ENCODE results near the gene MEP1A.

Gene MEP1A

GRCh38 chr6:46749731-46750130 lies 43.5 kb upstream of the MEP1A start:
- H3K4me1 ChIP-seq (ENCODE audit: insufficient read depth, low read length, poor library complexity, severe bottlenecking), result no peaks in the 10 kb centered on the region
- H3K79me2 ChIP-seq (ENCODE audit: insufficient read depth, low read length), result no peaks in the 10 kb centered on the region
- H4K20me1 ChIP-seq (ENCODE audit: insufficient read depth, low read length, poor library complexity, severe bottlenecking), result no peaks in the 10 kb centered on the region
- no peak overlapping the region for H3K9ac ChIP-seq (ENCODE audit: low read depth, low read length, poor library complexity, severe bottlenecking)
- TF ChIP-seq CTCF (conservative IDR thresholded peaks at IDR 0.05; ENCODE audit: low read length) (no peak), EZH2phosphoT487 (IDR thresholded peaks at IDR 0.05; ENCODE audit: borderline replicate concordance) (no peak)
- H2AFZ ChIP-seq (ENCODE audit: low read length), result no peak overlapping the region
- no peaks in the 10 kb centered on the region for H3K9me2 ChIP-seq (replicated peaks; ENCODE audit: low read depth, low read length)
- H3K27me3 ChIP-seq (ENCODE audit: insufficient read depth, low read length, poor library complexity, severe bottlenecking), result no peaks in the 10 kb centered on the region
- no peaks in the 10 kb centered on the region for H3K9me3 ChIP-seq (ENCODE audit: insufficient read depth, low read depth, low read length)
- H3K4me3 ChIP-seq (ENCODE audit: low read length, poor library complexity, severe bottlenecking), result no peak overlapping the region
- H3F3A ChIP-seq (ENCODE audit: low read depth), result no peaks in the 10 kb centered on the region
- H3K4me2 ChIP-seq (ENCODE audit: low read depth, low read length, poor library complexity, severe bottlenecking), result no peak overlapping the region
- H3K36me3 ChIP-seq (ENCODE audit: insufficient read depth, low read length), result no peaks in the 10 kb centered on the region

- TF ChIP-seq CTCF (conservative IDR thresholded peaks at IDR 0.05; ENCODE audit: low read length) (no peak), EZH2phosphoT487 (IDR thresholded peaks at IDR 0.05; ENCODE audit: borderline replicate concordance) (no peak)
- no peaks in the 10 kb centered on the region for H4K20me1 ChIP-seq (ENCODE audit: insufficient read depth, low read length, poor library complexity, severe bottlenecking)
Observed at GRCh38 chr6:46751658-46752057, 41.5 kb upstream of the MEP1A start.

GRCh38 chr6:46755865-46756264 lies 37.3 kb upstream of the MEP1A start:
- TF ChIP-seq CTCF (conservative IDR thresholded peaks at IDR 0.05; ENCODE audit: low read length), result no peak
- no peak for TF ChIP-seq EZH2phosphoT487 (IDR thresholded peaks at IDR 0.05; ENCODE audit: borderline replicate concordance)
- H4K20me1 ChIP-seq (ENCODE audit: insufficient read depth, low read length, poor library complexity, severe bottlenecking), result no peaks in the 10 kb centered on the region
- H3K9me2 ChIP-seq (replicated peaks; ENCODE audit: low read depth, low read length), result no peaks in the 10 kb centered on the region
- no peaks in the 10 kb centered on the region for H3F3A ChIP-seq (ENCODE audit: low read depth)
- no peak overlapping the region for H3K9ac ChIP-seq (ENCODE audit: low read depth, low read length, poor library complexity, severe bottlenecking)
- H2AFZ ChIP-seq (ENCODE audit: low read length), result no peak overlapping the region
- no peaks in the 10 kb centered on the region for H3K36me3 ChIP-seq (ENCODE audit: insufficient read depth, low read length)
- no peaks in the 10 kb centered on the region for H3K79me2 ChIP-seq (ENCODE audit: insufficient read depth, low read length)
- no peak overlapping the region for H3K4me2 ChIP-seq (ENCODE audit: low read depth, low read length, poor library complexity, severe bottlenecking)
- H3K27me3 ChIP-seq (ENCODE audit: insufficient read depth, low read length, poor library complexity, severe bottlenecking), result no peaks in the 10 kb centered on the region
- H3K9me3 ChIP-seq (ENCODE audit: insufficient read depth, low read depth, low read length), result no peaks in the 10 kb centered on the region
- no peak overlapping the region for H3K4me3 ChIP-seq (ENCODE audit: low read length, poor library complexity, severe bottlenecking)
- H3K4me1 ChIP-seq (ENCODE audit: insufficient read depth, low read length, poor library complexity, severe bottlenecking), result no peaks in the 10 kb centered on the region

More at GRCh38 chr6:46751658-46752057, 41.5 kb upstream of the MEP1A start:
- no peaks in the 10 kb centered on the region for H3K36me3 ChIP-seq (ENCODE audit: insufficient read depth, low read length)
- no peaks in the 10 kb centered on the region for H3K9me2 ChIP-seq (replicated peaks; ENCODE audit: low read depth, low read length)
- no peaks in the 10 kb centered on the region for H3K27me3 ChIP-seq (ENCODE audit: insufficient read depth, low read length, poor library complexity, severe bottlenecking)
- H3K4me3 ChIP-seq (ENCODE audit: low read length, poor library complexity, severe bottlenecking), result no peak overlapping the region
- no peaks in the 10 kb centered on the region for H3K4me1 ChIP-seq (ENCODE audit: insufficient read depth, low read length, poor library complexity, severe bottlenecking)
- no peaks in the 10 kb centered on the region for H3K9me3 ChIP-seq (ENCODE audit: insufficient read depth, low read depth, low read length)
- no peak overlapping the region for H3K4me2 ChIP-seq (ENCODE audit: low read depth, low read length, poor library complexity, severe bottlenecking)
- no peaks in the 10 kb centered on the region for H3F3A ChIP-seq (ENCODE audit: low read depth)
- no peak overlapping the region for H3K9ac ChIP-seq (ENCODE audit: low read depth, low read length, poor library complexity, severe bottlenecking)
- no peak overlapping the region for H2AFZ ChIP-seq (ENCODE audit: low read length)
- H3K79me2 ChIP-seq (ENCODE audit: insufficient read depth, low read length), result no peaks in the 10 kb centered on the region
